Mesodermal cell (in vitro differentiated cells): ENCODE results near the gene CRIP2.

Source experiments
- H3K27ac ChIP-seq: 2 replicates; pipeline ENCODE4 v1.7.0; 2013; ENCODE audit warnings: mild to moderate bottlenecking, low read depth, low read length, moderate library complexity; ENCODE audit not compliant: severe bottlenecking
- H3K36me3 ChIP-seq: 2 replicates; pipeline ENCODE4 v1.7.1; 2013; ENCODE audit warnings: mild to moderate bottlenecking, low read length, moderate library complexity; ENCODE audit not compliant: control insufficient read depth, insufficient read depth
- H3K4me1 ChIP-seq: one replicate; pipeline ENCODE4 v1.7.1; 2013; ENCODE audit warnings: mild to moderate bottlenecking, low read length; ENCODE audit not compliant: insufficient read depth, control insufficient read depth, poor library complexity, severe bottlenecking
- H3K4me3 ChIP-seq: 2 replicates; pipeline ENCODE4 v1.7.0; 2013; ENCODE audit warnings: low read length, control low read depth, mild to moderate bottlenecking; ENCODE audit not compliant: insufficient read depth, poor library complexity, severe bottlenecking; ENCODE audit errors: extremely low read depth
- H3K9me3 ChIP-seq: 2 replicates; pipeline ENCODE4 v1.7.1; 2013; ENCODE audit warnings: mild to moderate bottlenecking, low read length, moderate library complexity; ENCODE audit not compliant: control insufficient read depth
- WGBS, 2 experiments: methylation state at CpG; one replicate each; pipeline ENCODE4 v1.1.5; 2013; ENCODE audit warnings: missing lambda C conversion rate in 2 of 2; ENCODE audit not compliant: insufficient coverage in 2 of 2; 5-methylcytosine and 5-hydroxymethylcytosine counted together

The CRIP2 gene

GRCh38 chr14:105444859-105445258 is 29.8 kb upstream of the CRIP2 start:
- Histone ChIP-seq H3K36me3 (peaks cover 48% of the 10 kb centered on the region), H3K27ac (no peak overlapping the region), H3K4me1 (peaks cover 3% of the 10 kb centered on the region), H3K9me3 (no peaks in the 10 kb centered on the region), H3K4me3 (no peak overlapping the region)
- WGBS, 2 experiments = 94 to 95% methylated on average over 16 to 17 of the region's 17 CpGs

- no peak overlapping the region for H3K4me3 ChIP-seq
- H3K27ac ChIP-seq = no peak overlapping the region
- H3K9me3 ChIP-seq = no peaks in the 10 kb centered on the region
- 91 to 92% methylated on average over 22 to 24 of the region's 24 CpGs for WGBS, 2 experiments
- peaks cover 3% of the 10 kb centered on the region for H3K4me1 ChIP-seq
- H3K36me3 ChIP-seq = peaks cover 52% of the 10 kb centered on the region
Measured at GRCh38 chr14:105445290-105445689, 29.3 kb upstream of the CRIP2 start.

- Histone ChIP-seq H3K27ac (no peak overlapping the region), H3K36me3 (peaks cover 53% of the 10 kb centered on the region), H3K4me1 (peaks cover 3% of the 10 kb centered on the region), H3K9me3 (no peaks in the 10 kb centered on the region), H3K4me3 (no peak overlapping the region)
- 95 to 98% methylated on average over 23 to 26 of the region's 26 CpGs for WGBS, 2 experiments
Measured at GRCh38 chr14:105445901-105446845, 28.4 kb upstream of the CRIP2 start.

GRCh38 chr14:105446971-105447370 is 27.6 kb upstream of the CRIP2 start:
- Histone ChIP-seq H3K4me1 (peaks cover 3% of the 10 kb centered on the region), H3K4me3 (no peak overlapping the region), H3K27ac (peak overlapping the region; percentile 10), H3K36me3 (peaks cover 57% of the 10 kb centered on the region), H3K9me3 (no peaks in the 10 kb centered on the region)
- WGBS, 2 experiments = 90 to 95% methylated on average over 9 to 14 of the region's 14 CpGs

- peaks cover 3% of the 10 kb centered on the region for H3K4me1 ChIP-seq
- WGBS, 2 experiments = 95 to 97% methylated on average over 26 to 30 of the region's 31 CpGs
- H3K27ac ChIP-seq = no peak overlapping the region
- H3K4me3 ChIP-seq = no peak overlapping the region
- H3K9me3 ChIP-seq = no peaks in the 10 kb centered on the region
- H3K36me3 ChIP-seq = peaks cover 58% of the 10 kb centered on the region
Measured at GRCh38 chr14:105447651-105448640, 26.7 kb upstream of the CRIP2 start.

GRCh38 chr14:105448706-105449111 is 25.9 kb upstream of the CRIP2 start:
- H3K4me3 ChIP-seq = no peak overlapping the region
- H3K9me3 ChIP-seq = no peaks in the 10 kb centered on the region
- peaks cover 3% of the 10 kb centered on the region for H3K4me1 ChIP-seq
- 76 to 83% methylated on average over 16 of the region's 16 CpGs for WGBS, 2 experiments
- H3K36me3 ChIP-seq = peaks cover 58% of the 10 kb centered on the region
- H3K27ac ChIP-seq = no peak overlapping the region

- no peak overlapping the region for H3K27ac ChIP-seq
- H3K4me3 ChIP-seq = no peak overlapping the region
- no peaks in the 10 kb centered on the region for H3K9me3 ChIP-seq
- peaks cover 66% of the 10 kb centered on the region for H3K36me3 ChIP-seq
- H3K4me1 ChIP-seq = peaks cover 3% of the 10 kb centered on the region
- WGBS, 2 experiments = 93 to 98% methylated on average over 35 to 41 of the region's 47 CpGs
Measured at GRCh38 chr14:105449276-105450122, 25.1 kb upstream of the CRIP2 start.

- 94 to 95% methylated on average over 17 to 22 of the region's 22 CpGs for WGBS, 2 experiments
Measured at GRCh38 chr14:105450123-105450505, 24.5 kb upstream of the CRIP2 start.

GRCh38 chr14:105450864-105451720 is 23.5 kb upstream of the CRIP2 start:
- WGBS, 2 experiments = 95 to 97% methylated on average over 26 to 28 of the region's 29 CpGs
- Histone ChIP-seq H3K27ac (no peak overlapping the region), H3K4me1 (peaks cover 2% of the 10 kb centered on the region), H3K36me3 (peaks cover 67% of the 10 kb centered on the region), H3K4me3 (no peak overlapping the region), H3K9me3 (no peaks in the 10 kb centered on the region)

More at GRCh38 chr14:105450123-105450505, 24.5 kb upstream of the CRIP2 start:
- Histone ChIP-seq H3K4me1 (peaks cover 3% of the 10 kb centered on the region), H3K27ac (no peak overlapping the region), H3K4me3 (no peak overlapping the region), H3K9me3 (no peaks in the 10 kb centered on the region), H3K36me3 (peaks cover 68% of the 10 kb centered on the region)
